GM12875 (cell line): ENCODE data around the gene ALOXE3.

ENCODE experiments used
- H3K4me3 ChIP-seq: one replicate; pipeline ENCODE4 v1.5.1; 2011; ENCODE audit warnings: low read depth, low read length, control low read depth
- TF ChIP-seq, protein P1 (sequence below): IDR thresholded peaks from 2 replicates; pipeline ENCODE4 v1.5.1; 2011; ENCODE audit warnings: low read depth, mild to moderate bottlenecking, control low read depth, inconsistent platforms, low read length, moderate library complexity, borderline replicate concordance; ENCODE audit not compliant: insufficient read depth

The ALOXE3 gene

GRCh38 chr17:8131844-8132441, 13.6 kb upstream of the ALOXE3 start:
- H3K4me3 ChIP-seq: no peak overlapping the region
- TF ChIP-seq, protein P1, sequence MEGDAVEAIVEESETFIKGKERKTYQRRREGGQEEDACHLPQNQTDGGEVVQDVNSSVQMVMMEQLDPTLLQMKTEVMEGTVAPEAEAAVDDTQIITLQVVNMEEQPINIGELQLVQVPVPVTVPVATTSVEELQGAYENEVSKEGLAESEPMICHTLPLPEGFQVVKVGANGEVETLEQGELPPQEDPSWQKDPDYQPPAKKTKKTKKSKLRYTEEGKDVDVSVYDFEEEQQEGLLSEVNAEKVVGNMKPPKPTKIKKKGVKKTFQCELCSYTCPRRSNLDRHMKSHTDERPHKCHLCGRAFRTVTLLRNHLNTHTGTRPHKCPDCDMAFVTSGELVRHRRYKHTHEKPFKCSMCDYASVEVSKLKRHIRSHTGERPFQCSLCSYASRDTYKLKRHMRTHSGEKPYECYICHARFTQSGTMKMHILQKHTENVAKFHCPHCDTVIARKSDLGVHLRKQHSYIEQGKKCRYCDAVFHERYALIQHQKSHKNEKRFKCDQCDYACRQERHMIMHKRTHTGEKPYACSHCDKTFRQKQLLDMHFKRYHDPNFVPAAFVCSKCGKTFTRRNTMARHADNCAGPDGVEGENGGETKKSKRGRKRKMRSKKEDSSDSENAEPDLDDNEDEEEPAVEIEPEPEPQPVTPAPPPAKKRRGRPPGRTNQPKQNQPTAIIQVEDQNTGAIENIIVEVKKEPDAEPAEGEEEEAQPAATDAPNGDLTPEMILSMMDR: no peak

- TF ChIP-seq, protein P1: no peak
- H3K4me3 ChIP-seq: no peak overlapping the region
These were observed 9.9 kb upstream of the ALOXE3 start for GRCh38 chr17:8128125-8128784.

GRCh38 chr17:8126491-8127066, 8.3 kb upstream of the ALOXE3 start:
- TF ChIP-seq, protein P1: no peak
- peak overlapping the region; percentile 76 for H3K4me3 ChIP-seq

DNA sequence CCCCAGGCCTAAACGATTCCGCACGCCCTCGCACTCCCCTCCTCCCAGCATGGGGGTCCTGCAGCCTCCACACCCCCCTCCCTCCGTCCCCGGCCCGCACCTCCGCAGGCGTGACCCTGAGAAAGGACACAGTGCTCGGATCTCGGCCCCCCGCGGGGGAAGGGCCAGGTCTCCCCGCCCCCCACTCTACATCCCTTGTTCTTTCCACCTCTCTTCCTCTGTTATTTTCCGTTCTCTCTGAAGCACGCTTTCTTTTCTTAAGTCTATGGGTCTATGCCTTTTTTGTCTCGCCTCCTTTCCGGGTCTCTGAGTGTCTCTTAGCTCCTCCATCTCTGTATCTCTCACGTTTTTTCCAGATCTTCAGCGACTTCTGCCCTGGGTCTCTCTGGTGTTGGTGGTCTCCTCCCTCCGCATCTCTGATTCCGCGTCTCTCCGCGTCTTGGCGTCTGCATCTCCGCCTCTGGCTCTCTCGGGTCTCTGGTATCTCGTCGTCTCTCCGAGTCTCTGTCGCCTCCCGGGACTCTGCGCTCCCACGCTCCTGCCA, 7.7 kb upstream of the ALOXE3 start:
- peak overlapping the region; percentile 76 for H3K4me3 ChIP-seq

DNA sequence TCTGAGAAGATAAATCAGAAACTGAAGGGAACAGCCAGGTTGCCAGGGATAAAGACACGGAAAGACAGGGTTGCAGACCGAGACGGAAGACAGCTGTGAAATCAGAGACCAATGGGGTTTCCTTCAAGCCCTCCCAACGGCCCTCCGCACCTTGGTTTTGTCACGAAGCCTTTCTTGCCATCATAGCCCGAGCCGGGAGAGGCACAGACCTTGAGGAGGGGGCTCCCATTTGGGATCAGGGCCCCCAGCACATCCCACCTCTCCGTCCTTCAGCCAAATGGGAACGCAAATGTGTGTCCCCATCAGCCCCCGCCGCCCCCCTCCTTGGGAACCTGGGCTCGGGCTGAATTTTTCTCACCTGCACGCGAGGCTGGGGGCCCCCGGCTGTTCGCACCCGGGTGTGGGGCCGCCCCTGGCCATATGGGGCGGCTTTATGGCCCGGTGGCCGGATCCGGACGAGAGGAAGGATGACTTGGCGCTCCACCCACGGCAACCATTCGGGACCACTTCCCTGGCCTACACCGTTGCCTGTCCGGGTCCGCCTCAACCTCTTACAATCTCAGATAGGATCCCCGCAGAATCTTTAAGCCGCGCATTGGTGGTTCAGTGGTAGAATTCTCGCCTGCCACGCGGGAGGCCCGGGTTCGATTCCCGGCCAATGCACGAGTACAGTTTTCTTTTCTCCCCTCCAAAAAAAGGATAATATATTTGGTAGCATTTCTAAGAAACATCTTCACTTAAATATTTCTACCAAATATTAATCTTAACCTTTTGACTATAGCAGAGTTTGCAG, 7.0 kb upstream of the ALOXE3 start:
- H3K4me3 ChIP-seq: peak overlapping the region; percentile 76
- TF ChIP-seq, protein P1: no peak

More for the DNA sequence above, 7.7 kb upstream of the ALOXE3 start:
- TF ChIP-seq, protein P1: no peak

DNA sequence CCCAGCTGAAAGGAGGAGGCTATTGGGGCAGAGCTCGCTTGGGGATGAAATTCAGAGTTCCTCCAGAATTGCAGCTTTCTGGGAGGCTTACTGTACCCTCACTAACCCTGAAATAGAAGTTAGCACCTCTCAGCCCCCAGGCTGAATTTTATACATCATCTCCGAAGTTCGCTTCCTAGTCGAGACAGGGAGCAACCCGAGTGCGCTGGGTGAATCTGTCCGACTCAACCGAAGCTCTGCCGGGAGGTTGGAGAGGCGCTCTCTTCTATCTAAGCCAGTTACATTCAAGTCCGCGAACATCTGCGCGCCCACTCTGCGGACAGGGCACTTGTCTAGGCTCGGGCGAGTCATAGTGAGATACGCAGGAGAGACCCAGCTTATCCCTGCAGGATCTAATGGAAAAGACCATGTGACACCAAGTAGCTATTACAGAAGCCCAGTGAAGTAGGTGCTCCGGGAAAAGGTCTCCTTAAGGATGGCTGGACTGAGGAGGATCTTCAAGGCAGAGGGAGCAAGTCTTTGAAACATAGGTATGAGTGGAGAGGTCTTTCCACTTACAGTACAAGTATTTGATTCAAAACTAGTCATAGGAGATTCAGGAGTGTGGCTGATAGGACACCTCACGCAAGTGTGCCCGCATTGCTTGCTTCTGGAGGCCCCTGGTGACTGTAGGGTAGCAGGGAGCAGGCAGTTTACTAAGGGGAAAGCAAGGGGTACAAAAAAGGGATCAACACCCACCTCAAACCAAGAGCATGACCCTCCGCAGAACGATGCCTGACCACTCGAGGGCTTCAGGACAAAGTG, 6.2 kb upstream of the ALOXE3 start:
- peak overlapping the region; percentile 6 for H3K4me3 ChIP-seq
- TF ChIP-seq, protein P1: no peak
